Cortex of kidney (tissue), 1 donor: ENCODE data around the gene HECTD3.
"Not testable (repeated sequence)": the region's sequence is repeated elsewhere in the genome, so short reads cannot be mapped to it uniquely, and the experiment has no call there.

Source experiments
- DNase-seq: peaks from one replicate; lab custom pipeline; 2025; lab: John Stamatoyannopoulos, UW

HECTD3 gene

GRCh38 chr1:45014321-45015028, 3.4 kb upstream of the HECTD3 start:
- no peak for DNase-seq

GRCh38 chr1:45013551-45014209, 2.6 kb upstream of the HECTD3 start:
- no peak for DNase-seq

GRCh38 chr1:45012639-45013278, 1.6 kb upstream of the HECTD3 start:
- no peak for DNase-seq

- DNase-seq = no peak
Observed at GRCh38 chr1:45011837-45012638, 914 bp upstream of the HECTD3 start, which contains the start of gene UROD. Gene UROD (plus strand): TSS chr1:45012254. CDS start chr1:45012266, 12 bp downstream.

- no peak for DNase-seq
Observed at GRCh38 chr1:45009956-45010854, 919 bp downstream of the HECTD3 start.

GRCh38 chr1:45009296-45009865, 1.7 kb downstream of the HECTD3 start:
- no peak for DNase-seq

GRCh38 chr1:45008516-45008915, 2.6 kb downstream of the HECTD3 start:
- DNase-seq = no peak

GRCh38 chr1:45008076-45008475, 3.0 kb downstream of the HECTD3 start:
- no peak for DNase-seq

- DNase-seq = no peak
Observed at GRCh38 chr1:45007311-45007710, 3.8 kb downstream of the HECTD3 start.

- DNase-seq = no peak
Observed at GRCh38 chr1:45005761-45006160, 5.4 kb downstream of the HECTD3 start.

GRCh38 chr1:45004281-45004920, 6.7 kb downstream of the HECTD3 start:
- DNase-seq = no peak

- no peak for DNase-seq
Observed at GRCh38 chr1:45003741-45004140, 7.4 kb downstream of the HECTD3 start.

GRCh38 chr1:45002650-45003645, 8.2 kb downstream of the HECTD3 start:
- no peak for DNase-seq

- not testable (repeated sequence) for DNase-seq
Observed at GRCh38 chr1:45001576-45001975, 9.5 kb downstream of the HECTD3 start.

GRCh38 chr1:45001011-45001481, 10.1 kb downstream of the HECTD3 start:
- no peak for DNase-seq

GRCh38 chr1:44999232-44999631, 11.9 kb downstream of the HECTD3 start:
- no peak for DNase-seq

GRCh38 chr1:44995467-44996238, 15.5 kb downstream of the HECTD3 start:
- no peak for DNase-seq

- DNase-seq = no peak
Observed at GRCh38 chr1:44994309-44994898, 16.7 kb downstream of the HECTD3 start.
